Right kidney (tissue), 1 donor: ENCODE results near the gene COL24A1.
"Not testable (repeated sequence)": the region's sequence is repeated elsewhere in the genome, so short reads cannot be mapped to it uniquely, and the experiment has no call there.

Experiments
- DNase-seq: peaks from one replicate; pipeline ENCODE4 v3.0.0-alpha.2; 2016

COL24A1 gene

DNA sequence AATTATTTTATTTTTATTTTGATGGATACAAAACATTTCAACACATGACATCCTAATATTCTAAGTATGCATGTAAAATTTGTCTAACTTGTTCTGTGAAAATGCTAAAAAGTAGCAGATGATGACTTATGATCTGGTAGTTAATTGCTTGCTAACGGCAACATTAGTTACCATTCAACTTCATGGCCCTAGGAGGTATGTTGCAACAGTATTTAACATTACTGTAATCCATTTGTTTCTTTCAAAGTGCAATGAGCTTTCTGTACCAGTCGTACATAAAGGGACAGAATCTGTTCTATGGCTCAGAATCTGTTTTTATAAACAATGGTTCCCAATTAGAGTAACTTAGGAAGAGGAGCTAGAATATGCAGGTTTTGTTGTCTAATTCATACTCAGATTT lies 356.8 kb downstream of the COL24A1 start:
- no peak for DNase-seq

DNA sequence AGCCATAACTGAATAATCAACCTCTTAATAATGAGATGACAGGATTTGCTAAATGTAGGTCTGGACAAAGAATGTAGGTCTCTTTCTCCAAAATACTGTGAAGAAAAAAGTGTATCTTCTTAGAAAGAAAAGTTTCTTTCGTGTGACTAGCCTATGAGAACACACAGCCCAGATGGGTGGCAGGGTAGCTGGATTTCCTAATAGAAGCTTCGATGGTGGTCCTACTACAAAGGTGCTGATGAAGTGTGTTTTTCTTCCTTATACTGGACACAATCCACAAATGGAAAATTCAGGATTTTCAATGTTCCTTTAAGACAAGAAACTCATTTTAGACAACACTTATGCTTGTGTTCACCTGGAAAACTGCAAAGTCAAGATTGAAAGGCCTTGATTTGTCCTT lies 358.2 kb downstream of the COL24A1 start:
- DNase-seq = no peak

DNA sequence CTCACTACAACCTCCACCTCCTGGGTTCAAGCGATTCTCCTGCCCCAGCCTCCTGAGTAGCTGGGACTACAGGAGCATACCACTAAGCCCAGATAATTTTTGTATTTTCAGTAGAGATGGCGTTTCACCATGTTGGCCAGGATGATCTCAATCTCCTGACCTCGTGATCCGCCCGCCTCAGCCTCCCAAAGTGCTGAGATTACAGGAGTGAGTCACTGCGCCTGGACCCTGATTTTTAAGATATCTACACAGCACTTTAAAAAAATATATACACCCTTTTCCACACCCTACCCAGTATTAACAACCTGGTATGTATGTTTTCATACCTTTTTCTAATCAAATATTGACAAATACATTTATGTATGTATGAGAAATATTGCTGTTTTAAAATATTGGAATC lies 379.6 kb downstream of the COL24A1 start:
- DNase-seq = not testable (repeated sequence)

DNA sequence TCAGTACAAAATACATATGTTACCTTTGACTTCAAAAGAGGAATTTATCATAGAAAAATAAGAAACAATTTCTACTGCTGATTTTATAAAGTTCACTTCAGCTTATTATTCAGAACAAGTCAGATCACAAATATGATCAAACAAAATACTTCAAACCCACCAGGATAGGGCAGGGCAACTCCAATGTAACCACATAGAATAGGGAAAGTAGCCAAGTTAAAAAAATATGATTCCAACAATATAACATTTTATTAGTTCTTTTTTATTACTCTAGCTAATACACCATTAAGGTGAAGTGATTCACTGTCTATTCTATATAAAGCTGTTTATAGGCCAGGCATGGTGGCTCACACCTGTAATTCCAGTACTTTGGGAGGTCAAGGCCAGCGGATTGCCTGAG lies 393.8 kb downstream of the COL24A1 start:
- no peak for DNase-seq

DNA sequence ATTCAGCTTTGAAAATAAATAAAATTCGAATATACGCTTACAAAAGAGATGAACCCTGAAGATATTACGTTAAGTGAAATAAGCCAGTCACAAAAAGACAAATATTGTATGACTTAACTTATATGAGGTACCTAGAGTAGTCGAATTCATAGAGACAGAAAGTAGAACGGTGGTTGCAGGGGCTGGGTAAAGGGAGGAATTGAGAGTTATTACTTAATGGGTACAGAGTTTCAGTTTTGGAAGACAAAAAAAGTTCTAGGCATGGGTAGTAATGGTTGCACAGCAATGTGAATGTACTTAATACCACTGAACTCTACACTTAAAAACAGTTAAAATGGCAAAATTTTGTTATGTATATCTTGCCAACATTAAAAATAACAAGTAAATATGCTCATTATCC lies 399.7 kb downstream of the COL24A1 start:
- no peak for DNase-seq

DNA sequence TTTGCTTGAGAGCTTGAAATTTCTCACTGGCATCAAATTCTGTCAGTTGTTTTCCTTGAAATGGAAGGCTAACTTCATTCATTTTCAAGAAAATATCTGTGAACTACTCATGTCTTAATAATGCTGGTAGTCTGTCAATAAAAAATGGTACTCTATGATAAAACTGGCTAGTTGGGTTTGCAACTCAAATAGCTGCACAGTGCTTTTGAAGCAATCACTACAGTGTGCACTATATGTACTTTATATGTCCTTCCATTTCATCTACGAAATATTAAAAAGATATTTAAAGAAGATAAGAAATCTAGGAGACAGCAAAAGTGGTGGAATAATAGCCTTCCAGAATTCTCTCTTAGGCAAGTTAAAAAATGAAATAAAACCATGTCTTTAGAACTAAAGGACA lies 408.5 kb downstream of the COL24A1 start:
- DNase-seq = no peak

DNA sequence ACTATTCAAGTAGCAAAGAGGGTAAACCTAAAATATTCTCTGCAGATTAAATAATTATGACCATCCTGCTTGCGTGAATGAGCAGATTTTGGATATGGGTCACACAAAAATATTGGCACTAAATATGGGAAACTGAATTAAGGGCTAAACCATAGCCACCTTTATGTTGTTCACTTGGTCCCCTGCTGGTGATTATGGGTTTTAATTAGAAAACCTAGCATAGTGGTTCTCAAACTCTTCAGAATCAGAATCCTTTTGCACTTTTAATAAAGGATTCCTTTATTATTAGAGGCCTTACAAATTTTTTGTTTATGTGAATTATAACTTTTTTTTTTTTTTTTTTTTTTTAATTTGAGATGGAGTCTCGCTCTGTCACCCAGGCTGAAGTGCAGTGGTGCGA lies 409.8 kb downstream of the COL24A1 start:
- DNase-seq = no peak

DNA sequence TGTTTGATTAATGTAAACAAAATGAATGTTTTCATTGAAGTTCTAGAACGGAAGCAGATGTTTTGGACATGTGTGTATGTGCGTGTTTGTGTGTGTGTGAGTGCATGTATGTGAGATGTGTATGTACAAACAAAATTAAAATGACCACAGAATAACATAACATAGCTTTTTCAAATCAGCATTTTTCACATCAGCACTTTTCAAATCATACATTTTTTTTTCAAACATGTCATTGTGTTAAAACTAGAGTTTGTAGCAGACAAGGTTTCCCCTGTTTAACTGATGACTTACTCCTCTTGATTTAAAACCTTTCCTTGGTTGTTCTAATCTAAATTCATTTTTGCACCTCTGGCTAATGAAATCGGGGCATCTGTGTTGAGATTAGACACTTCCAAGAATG lies 412.8 kb downstream of the COL24A1 start:
- DNase-seq = no peak

DNA sequence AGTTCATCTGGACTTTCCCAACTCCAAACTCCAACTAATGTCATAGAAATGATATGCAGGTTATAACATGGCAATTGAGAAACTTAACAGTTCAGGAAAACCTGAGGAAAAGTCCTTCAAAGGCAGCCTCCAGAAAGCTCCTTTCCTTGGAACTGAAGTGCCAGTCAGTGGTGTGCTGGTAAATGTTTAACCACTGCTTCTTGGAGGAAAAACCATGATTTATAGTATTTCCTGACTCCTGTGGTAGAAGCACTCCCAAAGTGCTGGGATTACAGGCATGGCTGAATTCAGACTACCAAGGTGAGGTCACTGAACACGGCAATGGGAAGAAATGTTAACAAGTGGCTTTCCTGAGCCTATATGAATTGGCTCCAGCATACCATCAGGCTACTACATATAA lies 421.6 kb downstream of the COL24A1 start:
- peak; percentile 25 for DNase-seq

DNA sequence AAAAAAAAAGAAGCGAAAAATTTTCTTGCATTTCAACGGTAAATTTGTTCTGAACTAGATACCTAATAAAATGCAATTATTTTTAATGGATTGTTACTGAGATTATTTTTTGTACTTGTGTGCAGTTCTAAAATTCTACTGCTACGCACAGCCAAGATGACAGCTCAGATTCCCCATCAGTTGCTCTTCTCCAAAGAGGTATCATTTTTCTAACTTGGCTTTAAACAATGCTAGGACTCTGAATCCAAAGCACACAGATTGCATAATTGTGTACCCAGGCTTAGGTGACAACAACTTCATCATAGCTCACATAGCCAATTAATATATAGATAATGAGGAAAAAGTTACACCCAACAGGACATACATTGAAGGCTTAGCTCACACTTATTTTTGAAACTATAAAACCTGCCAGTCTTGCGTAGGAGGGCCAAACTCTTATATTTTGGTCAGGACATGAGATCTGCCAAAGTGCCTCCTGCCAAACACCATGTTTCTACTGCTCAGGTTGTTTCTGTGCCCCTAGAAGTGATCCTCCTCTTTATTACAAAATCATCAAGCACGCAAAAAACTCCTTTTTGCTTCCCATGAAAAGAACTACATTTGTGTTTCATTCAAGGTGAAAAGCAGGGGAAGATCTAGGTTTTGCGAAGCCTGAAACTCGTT lies 437.8 kb downstream of the COL24A1 start:
- no peak for DNase-seq

DNA sequence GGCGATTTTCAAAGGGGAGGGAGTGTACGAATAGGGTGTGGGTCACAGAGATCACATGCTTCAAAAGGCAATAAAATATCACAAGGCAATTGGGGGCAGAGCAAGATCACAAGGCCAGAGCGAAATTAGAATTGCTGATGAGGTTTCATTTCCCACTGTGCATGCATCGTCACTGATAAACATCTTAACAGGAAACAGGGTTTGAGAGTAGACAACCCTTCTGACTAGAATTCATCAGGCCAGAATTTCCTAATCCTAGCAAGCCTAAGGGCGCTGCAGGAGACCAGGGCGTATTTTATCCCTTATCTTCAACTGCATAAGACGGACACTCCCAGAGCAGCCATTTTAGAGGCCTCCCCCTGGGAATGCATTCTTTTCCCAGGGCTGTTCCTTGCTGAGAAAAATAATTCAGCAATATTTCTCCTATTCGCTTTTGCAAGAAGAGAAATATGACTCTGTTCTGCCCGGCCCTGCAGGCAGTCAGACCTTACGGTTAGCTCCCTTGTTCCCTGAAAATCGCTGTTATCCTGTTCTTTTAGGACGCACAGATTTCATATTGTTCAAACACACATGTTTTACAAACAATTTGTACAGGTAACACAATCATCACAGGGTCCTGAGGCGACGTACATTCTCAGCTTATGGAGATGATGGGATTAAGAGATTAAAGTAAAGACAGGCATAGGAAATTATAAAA lies 442.0 kb downstream of the COL24A1 start:
- DNase-seq = not testable (repeated sequence)

DNA sequence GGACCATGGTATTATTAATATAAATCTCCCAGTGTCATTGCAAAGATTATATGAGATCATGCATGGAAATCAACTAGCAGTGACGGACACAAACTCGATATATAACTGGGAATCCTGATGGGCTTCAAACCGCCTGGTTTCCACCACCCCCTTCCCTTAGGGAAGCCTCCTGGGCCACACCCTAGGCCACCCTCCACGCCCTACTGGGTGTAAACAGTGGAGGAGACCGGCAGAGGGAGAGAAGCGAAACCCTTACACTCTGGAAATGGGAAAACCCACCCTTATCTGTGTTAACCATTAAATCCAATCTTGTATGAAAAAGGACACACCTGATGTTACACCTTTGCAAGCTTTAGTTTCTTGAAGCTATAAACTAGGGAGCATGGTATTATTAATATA lies 447.7 kb downstream of the COL24A1 start:
- peak; percentile 6 for DNase-seq

DNA sequence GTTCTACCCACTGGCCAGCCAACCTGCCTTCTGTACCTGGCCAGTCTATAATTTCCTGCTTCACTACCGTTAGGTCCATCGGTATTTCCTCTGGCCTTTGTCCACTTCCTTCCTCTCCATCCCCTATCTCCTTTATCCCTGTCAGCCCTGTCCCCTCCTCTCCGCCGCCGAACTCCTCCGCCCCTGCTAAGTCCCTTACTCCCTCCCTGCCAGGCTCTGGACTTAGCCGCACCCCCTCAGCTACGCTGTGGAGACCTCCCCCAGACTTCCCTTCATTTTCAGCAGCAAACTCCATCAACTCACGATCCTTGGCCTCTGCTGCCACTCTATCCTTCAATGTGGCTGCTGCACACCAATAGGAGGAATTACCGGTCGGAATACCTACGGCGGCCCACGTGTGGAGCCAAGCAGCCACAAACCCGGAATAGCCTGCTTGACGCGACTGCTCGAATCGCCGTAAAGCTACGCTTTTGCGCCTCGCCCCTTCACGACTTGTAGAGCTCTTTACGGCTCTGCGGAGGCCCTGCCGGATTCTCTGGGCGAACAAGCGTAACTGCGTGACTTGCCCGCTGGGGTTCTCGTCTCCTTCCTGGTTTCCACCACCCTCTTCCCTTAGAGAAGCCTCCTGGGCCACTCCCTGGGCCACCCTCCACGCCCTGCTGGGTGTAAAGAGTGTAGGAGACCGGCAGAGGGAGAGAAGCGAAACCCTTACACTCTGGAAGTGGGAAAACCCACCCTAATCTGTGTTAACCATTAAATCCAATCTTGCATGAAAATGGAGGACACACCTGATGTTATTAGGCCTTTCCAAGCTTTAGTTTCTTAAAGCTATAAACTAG lies 448.4 kb downstream of the COL24A1 start, which contains the start of gene ZNHIT6:
Gene ZNHIT6, minus strand, starts transcription at position 444 of the 839 bp plus-strand sequence. Its CDS starts 149 bp downstream, at position 295.
- DNase-seq = peak; percentile 88

DNA sequence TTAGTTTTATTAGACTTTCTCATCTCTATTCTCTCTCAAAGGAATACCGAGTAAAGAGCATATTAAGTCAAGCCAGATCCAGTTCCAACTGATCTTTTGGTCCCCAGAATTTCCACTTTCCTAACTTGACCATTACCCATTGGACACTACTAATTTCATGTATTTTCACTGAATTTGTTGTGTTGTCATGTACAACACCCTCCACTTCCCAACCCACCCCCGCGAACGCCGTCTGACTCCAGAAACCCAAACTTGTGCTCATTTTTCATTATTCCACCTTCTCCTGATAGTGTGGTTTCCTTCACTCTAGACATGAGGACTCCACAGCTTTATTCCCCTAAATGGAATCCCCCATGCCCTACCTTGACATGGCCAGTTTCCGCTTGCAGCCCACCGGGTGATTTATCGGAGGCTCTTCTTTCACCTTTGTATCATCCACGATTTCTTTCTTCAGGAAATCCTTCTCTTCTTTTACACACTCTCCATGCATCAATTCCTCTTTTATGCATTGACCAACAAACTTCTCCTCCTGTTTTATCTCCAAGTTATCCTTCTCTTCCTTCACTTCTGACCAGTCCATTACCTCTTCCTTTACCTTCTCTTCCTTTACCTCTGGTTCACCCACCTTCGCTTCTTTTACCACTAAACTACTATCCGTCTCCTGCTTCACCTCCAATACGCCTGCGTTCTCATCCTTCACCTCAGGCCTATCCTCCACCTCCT lies 449.1 kb downstream of the COL24A1 start:
- peak; percentile 18 for DNase-seq

DNA sequence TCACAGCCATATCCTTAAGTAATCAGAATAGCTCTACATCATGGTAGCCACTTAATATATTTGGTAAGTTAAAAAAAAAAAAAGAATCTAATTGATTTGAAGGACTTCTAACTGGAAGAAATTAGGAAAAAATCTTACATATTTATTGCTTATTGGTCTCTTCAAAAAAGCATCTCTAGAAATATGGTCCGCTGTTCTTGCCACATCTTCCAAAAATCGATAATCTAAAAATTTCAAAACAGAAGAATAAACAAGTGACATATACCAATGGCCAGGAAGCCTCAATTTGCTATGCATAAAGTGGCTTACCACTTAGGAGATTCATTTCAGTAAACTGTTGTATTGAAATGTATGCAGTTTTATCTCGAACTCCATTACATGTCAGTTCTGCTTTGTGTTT lies 450.6 kb downstream of the COL24A1 start:
- DNase-seq = no peak

DNA sequence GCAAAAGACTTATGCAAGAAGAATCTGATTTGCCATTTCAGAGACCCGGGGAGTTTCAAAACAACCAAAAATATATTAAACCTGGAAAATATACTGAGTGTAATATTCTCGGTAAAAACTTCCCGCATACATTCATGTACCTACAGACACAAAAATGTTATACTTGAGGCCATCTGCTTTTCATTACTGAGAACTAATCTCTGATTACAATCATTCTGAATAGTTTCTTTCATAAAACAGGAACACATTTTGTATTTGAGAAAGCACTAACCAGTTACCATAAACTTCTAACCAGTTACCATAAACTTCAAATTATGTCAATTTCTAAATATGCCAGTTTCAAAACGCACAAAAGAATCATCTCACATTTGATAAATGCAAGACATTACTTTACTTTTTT lies 456.1 kb downstream of the COL24A1 start:
- DNase-seq = no peak

DNA sequence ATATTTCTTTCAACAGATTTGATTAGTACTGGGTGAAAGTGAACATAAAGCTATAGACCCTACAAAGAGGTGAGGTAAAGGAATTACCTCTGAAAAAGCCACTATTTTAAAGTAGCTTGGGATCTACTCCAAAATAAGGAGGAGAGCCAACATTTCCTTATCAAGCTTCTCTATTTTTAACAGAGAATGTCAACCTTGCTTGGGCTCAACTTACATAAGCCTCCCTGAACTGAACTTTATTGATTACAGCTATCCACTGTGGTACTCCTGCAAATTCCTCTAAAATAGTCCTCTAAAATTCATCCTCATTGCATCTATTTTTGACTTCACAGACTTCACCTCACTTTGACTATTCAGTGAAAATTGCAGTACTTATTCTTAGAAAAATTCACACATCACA lies 458.7 kb downstream of the COL24A1 start:
- no peak for DNase-seq

DNA sequence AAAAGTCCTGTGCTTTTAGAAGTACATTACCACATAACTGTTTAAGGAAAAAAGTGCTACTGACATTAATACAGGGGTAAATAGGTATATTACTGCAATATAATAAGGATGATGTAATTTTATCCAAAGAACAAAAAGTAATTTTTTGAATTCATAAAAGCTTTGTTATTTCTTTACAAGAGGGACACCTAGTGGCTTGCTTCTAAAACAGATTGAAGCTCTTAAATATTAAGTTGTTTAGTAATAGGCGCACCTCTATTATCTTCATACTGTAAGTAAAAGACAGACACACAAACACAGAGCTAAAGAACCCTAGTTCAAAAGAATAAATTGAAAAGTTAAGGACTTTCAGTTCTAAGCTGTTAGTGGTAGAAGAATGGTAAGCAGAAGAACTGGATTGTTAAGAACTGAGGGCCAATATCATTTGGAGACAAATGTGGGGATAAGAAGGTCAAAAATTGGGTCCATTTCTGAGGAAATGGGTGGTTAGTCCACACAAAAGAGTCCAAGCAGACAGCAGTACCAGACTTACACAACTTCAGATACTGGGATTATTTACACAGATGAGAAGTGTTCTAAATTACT lies 463.8 kb downstream of the COL24A1 start:
- no peak for DNase-seq

DNA sequence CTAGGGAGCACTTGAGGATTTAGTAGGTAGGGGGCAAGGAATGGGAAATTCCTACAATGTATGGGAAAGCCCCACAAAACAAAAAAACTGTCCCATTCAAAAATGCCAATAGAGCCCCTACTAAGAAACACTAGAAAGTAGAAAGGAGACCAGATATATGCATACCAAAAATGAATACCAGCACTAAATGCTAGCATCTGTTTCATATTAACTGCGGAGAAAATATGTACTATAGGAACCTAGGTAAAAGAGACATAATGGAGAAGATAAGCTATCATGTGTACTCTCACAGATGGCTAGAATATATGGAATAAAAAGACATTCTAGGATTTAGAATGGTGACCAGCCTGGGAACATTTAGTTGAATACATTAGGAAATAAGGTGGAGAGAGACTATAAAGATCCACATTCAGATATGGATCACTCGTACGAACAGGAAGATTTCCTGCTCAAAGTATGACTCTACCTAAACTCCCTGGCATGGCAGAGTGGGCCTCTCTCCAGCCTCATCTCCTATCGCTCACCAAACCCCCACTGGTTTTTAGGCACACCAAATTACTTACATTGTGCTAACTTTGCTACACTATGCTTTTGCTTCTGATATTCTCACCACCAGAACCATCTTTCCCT lies 466.7 kb downstream of the COL24A1 start:
- no peak for DNase-seq

DNA sequence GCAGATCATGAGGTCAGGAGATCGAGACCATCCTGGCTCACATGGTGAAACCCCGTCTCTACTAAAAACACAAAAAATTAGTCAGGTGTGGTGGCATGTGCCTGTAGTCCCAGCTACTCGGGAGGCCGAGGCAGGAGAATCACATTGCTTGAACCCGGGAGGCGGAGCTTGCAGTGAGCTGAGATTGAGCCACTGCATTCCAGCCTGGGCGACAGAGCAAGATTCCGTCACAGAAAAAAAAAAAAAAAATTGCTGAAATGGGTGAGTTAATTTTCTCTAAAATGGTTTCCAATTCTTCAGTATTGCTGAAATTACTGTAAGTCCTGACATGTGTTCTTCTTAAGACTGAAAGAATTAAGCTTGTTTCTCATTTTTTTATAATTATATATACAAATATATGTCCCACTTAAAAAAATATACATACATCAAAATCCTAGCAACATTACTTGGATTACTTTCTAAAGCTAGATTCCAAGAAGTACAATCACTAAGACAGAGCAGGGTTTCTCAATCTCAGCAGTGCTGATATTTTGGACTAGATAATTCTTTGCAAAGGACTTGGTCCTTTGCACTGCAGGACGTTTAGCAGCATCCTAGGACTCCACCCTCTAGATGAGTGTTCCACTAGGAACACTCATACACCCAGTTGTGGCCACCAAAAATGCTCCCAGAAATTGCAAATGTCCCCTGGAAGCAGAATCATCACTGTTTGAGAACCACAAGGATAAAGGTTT lies 473.1 kb downstream of the COL24A1 start:
- no peak for DNase-seq

DNA sequence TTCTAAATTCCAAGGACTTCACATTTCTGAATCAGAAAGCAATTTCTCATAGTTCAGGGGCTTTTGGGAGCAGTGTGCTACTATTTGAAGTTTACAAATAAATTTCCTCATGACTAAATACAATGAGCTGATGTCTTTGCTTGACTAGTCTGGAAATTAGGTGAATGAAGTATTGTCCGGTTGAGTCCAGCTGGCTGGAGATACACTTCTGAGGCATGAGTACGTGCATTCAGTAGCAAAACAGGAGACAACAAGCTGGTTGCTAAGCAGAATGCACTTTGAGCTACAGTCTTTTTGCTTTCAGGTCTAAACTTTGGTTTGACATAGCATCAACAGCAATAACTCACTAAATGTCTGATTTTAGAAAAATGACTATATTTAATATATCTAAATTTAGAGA lies 475.5 kb downstream of the COL24A1 start:
- DNase-seq = no peak
